HepG2 (cell line): ENCODE results near the gene GDF11.

Source experiments
- ELF1 ChIP-seq: sonication (generic); formaldehyde crosslinking; IDR thresholded peaks from 2 replicates; pipeline ENCODE4 v1.4.0; 2020; ENCODE audit warnings: missing genetic modification reagents
- MTA3 ChIP-seq: sonication (generic); formaldehyde crosslinking; IDR thresholded peaks from 2 replicates; pipeline ENCODE4 v1.4.0; 2020; ENCODE audit warnings: missing genetic modification reagents
- PCBP1 ChIP-seq: fragments of 200-400 bp; formaldehyde crosslinking; IDR thresholded peaks from 2 replicates; pipeline ENCODE4 v1.6.1; 2017; ENCODE audit warnings: mild to moderate bottlenecking, low read depth, low read length, borderline replicate concordance
- ZNF484 ChIP-seq: sonication (generic); formaldehyde crosslinking; IDR thresholded peaks from 2 replicates; pipeline ENCODE4 v1.5.1; 2020; ENCODE audit warnings: mild to moderate bottlenecking, low read depth, missing genetic modification reagents, borderline replicate concordance

- TF ChIP-seq ELF1 (CRISPR knock-in tag) (no peak), ZNF484 (CRISPR knock-in tag) (no peak), PCBP1 (no peak), MTA3 (CRISPR knock-in tag) (no peak)
Observed at GRCh38 chr12:55702861-55703260, 40.1 kb upstream of the GDF11 start.
